ENCODE results near the gene NIPBL.

DNA sequence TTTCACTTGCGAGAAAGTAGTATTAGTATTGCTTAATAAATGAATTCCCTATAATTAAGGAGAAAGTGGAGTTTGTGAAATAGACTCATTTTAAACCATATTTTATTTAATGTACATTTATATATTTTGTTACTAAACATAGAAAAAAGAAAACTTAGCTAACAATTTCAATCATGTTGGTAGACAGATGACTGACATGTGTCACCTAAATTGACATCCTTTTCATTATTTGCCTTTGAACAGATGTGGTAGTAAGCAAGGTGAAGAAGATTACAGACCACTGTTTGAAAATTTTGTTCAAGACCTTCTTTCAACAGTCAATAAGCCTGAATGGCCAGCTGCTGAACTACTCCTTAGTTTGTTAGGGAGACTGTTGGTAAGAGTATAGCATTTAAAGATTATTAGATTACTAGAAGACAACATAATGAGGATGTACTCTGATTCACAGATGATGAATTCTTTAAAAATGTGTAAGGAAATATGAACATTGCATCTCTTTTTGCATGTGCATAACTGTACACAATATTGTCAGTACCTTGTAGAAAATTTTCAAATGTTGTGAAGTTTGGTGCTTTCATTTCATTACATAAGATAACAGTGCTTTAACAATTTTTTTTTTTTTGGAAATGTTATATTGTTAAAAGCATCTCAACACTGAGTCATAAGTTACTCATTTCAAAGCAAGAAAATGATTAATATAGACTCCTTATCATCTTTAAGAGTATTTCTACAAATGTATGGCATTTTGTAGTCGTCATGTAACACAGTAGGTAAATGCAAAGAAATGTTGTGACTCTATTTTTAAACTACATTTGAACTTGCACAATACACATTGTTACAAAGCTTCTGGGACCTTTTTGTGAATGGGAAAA, 139.5 kb downstream of the NIPBL start:
- TF ChIP-seq, protein P1, sequence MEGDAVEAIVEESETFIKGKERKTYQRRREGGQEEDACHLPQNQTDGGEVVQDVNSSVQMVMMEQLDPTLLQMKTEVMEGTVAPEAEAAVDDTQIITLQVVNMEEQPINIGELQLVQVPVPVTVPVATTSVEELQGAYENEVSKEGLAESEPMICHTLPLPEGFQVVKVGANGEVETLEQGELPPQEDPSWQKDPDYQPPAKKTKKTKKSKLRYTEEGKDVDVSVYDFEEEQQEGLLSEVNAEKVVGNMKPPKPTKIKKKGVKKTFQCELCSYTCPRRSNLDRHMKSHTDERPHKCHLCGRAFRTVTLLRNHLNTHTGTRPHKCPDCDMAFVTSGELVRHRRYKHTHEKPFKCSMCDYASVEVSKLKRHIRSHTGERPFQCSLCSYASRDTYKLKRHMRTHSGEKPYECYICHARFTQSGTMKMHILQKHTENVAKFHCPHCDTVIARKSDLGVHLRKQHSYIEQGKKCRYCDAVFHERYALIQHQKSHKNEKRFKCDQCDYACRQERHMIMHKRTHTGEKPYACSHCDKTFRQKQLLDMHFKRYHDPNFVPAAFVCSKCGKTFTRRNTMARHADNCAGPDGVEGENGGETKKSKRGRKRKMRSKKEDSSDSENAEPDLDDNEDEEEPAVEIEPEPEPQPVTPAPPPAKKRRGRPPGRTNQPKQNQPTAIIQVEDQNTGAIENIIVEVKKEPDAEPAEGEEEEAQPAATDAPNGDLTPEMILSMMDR (IDR thresholded peaks at IDR 0.05; ENCODE audit: low read length) = no peak
- no peak for TF ChIP-seq EZH2 (IDR thresholded peaks at IDR 0.05; ENCODE audit: borderline replicate concordance, low read length)
